GM21825 (cell line): ENCODE measurements around the gene RGS7.
"Not testable (repeated sequence)": the region's sequence is repeated elsewhere in the genome, so short reads cannot be mapped to it uniquely, and the experiment has no call there.

Source experiments
- ATAC-seq: cut with Tn5 transposase; IDR thresholded peaks from one replicate; pipeline ENCODE4 v1.9.1; 2021; ENCODE audit warnings: mild to moderate bottlenecking, moderate library complexity; ENCODE audit not compliant: unreplicated experiment

RGS7 gene

GRCh38 chr1:240758296-240758695 is 598.7 kb downstream of the RGS7 start:
- no peak for ATAC-seq

- ATAC-seq, result no peak
Observed at GRCh38 chr1:240747907-240748306, 609.1 kb downstream of the RGS7 start.

- ATAC-seq, result no peak
Observed at GRCh38 chr1:240743705-240744104, 613.3 kb downstream of the RGS7 start.

- ATAC-seq, result no peak
Observed at GRCh38 chr1:240739754-240740153, 617.3 kb downstream of the RGS7 start.

GRCh38 chr1:240739139-240739538 is 617.9 kb downstream of the RGS7 start:
- ATAC-seq, result no peak

GRCh38 chr1:240737766-240738265 is 619.2 kb downstream of the RGS7 start:
- ATAC-seq, result no peak

- no peak for ATAC-seq
Observed at GRCh38 chr1:240737298-240737697, 619.7 kb downstream of the RGS7 start.

- ATAC-seq, result not testable (repeated sequence)
Observed at GRCh38 chr1:240734705-240735104, 622.3 kb downstream of the RGS7 start.

- ATAC-seq, result no peak
Observed at GRCh38 chr1:240734001-240734400, 623.0 kb downstream of the RGS7 start.

- ATAC-seq, result peak; percentile 84
Observed at GRCh38 chr1:240732390-240732789, 624.6 kb downstream of the RGS7 start.
